Activated naive CD8-positive, alpha-beta T cell treated with anti-CD3 and anti-CD28 coated beads, Interleukin-2, amount 10 ng/mL, durations not matched to agents 7 days and 5 days (primary cell): ENCODE results near the gene BANF2. TPM values are rescaled to one million over a fixed set of nuclear protein-coding genes. Genes with fewer than 3 reads are reported as not detected.

Source experiments
- ATAC-seq: fragments of 150-1000 bp; cut with Tn5 transposase; one replicate; pipeline ENCODE4 v1.10.0; 2021; ENCODE audit warnings: low read depth, moderate library complexity
- POLR2A ChIA-PET: fragments of 350-600 bp; sonication (Branson Sonifier 250); formaldehyde crosslinking; loops from one replicate; lab custom pipeline; 2021; ENCODE audit warnings: antibody characterized with exemption; lab: Charles Lee
- DNase-seq: peaks from one replicate; pipeline ENCODE4 v3.0.0; 2021
- H3K27ac Mint-ChIP-seq: one replicate; pipeline ENCODE4 v1.8.0; 2022; ENCODE audit warnings: mild to moderate bottlenecking, mixed read lengths
- H3K27me3 Mint-ChIP-seq: one replicate; pipeline ENCODE4 v1.8.0; 2022; ENCODE audit warnings: mild to moderate bottlenecking, moderate library complexity, mixed read lengths
- H3K36me3 Mint-ChIP-seq: one replicate; pipeline ENCODE4 v1.8.0; 2021; ENCODE audit warnings: mild to moderate bottlenecking, mixed read lengths
- H3K4me1 Mint-ChIP-seq: one replicate; pipeline ENCODE4 v1.8.0; 2021; ENCODE audit warnings: mixed read lengths
- H3K4me3 Mint-ChIP-seq: one replicate; pipeline ENCODE4 v1.8.0; 2022; ENCODE audit warnings: mild to moderate bottlenecking, moderate library complexity, mixed read lengths
- H3K9me3 Mint-ChIP-seq: one replicate; pipeline ENCODE4 v1.8.0; 2021; ENCODE audit warnings: mixed read lengths
- total RNA-seq, 2 experiments: library from RNA; stranded (reverse); gene quantifications; one replicate each; pipeline ENCODE4 v1.2.3, GENCODE V29; 2021

The BANF2 gene
- total RNA-seq, 2 experiments from 2014 or later, result not detected

- Mint-ChIP-seq H3K36me3 (no peaks in the 10 kb centered on the region), H3K9me3 (no peaks in the 10 kb centered on the region), H3K27me3 (peaks cover 5% of the 10 kb centered on the region), H3K4me1 (no peaks in the 10 kb centered on the region), H3K4me3 (no peak overlapping the region), H3K27ac (no peak overlapping the region)
- POLR2A ChIA-PET, result no interaction called here
- no peak for DNase-seq
- ATAC-seq, result no peak
These were observed 12.4 kb downstream of the BANF2 start for GRCh38 chr20:17712201-17712600.

GRCh38 chr20:17712708-17713107 is 12.9 kb downstream of the BANF2 start:
- peak overlapping the region; percentile 17 for H3K27ac Mint-ChIP-seq
- H3K4me1 Mint-ChIP-seq, result no peaks in the 10 kb centered on the region
- H3K4me3 Mint-ChIP-seq, result no peak overlapping the region
- no peaks in the 10 kb centered on the region for H3K9me3 Mint-ChIP-seq
- no peaks in the 10 kb centered on the region for H3K36me3 Mint-ChIP-seq
- POLR2A ChIA-PET, result no interaction called here
- H3K27me3 Mint-ChIP-seq, result peaks cover 5% of the 10 kb centered on the region
- ATAC-seq (no peak), DNase-seq (no peak)

- Mint-ChIP-seq H3K36me3 (no peaks in the 10 kb centered on the region), H3K27ac (no peak overlapping the region), H3K4me1 (no peaks in the 10 kb centered on the region), H3K9me3 (no peaks in the 10 kb centered on the region), H3K27me3 (peaks cover 13% of the 10 kb centered on the region), H3K4me3 (no peak overlapping the region)
- POLR2A ChIA-PET, result no interaction called here
- DNase-seq (no peak), ATAC-seq (no peak)
These were observed 14.8 kb downstream of the BANF2 start for GRCh38 chr20:17714597-17714996.

GRCh38 chr20:17715075-17715474 is 15.3 kb downstream of the BANF2 start:
- Mint-ChIP-seq H3K9me3 (no peaks in the 10 kb centered on the region), H3K4me3 (no peak overlapping the region), H3K27me3 (peaks cover 13% of the 10 kb centered on the region), H3K27ac (no peak overlapping the region), H3K4me1 (no peaks in the 10 kb centered on the region), H3K36me3 (no peaks in the 10 kb centered on the region)
- DNase-seq, result no peak
- no peak for ATAC-seq
- POLR2A ChIA-PET, result no interaction called here

- DNase-seq, result no peak
- POLR2A ChIA-PET, result no interaction called here
- Mint-ChIP-seq H3K27ac (no peak overlapping the region), H3K27me3 (peaks cover 13% of the 10 kb centered on the region), H3K4me1 (no peaks in the 10 kb centered on the region), H3K4me3 (no peak overlapping the region), H3K36me3 (no peaks in the 10 kb centered on the region), H3K9me3 (no peaks in the 10 kb centered on the region)
- ATAC-seq, result no peak
These were observed 16.6 kb downstream of the BANF2 start for GRCh38 chr20:17716331-17716730.

- H3K36me3 Mint-ChIP-seq, result no peaks in the 10 kb centered on the region
- POLR2A ChIA-PET, result no interaction called here
- no peak overlapping the region for H3K27ac Mint-ChIP-seq
- ATAC-seq, result no peak
- H3K27me3 Mint-ChIP-seq, result peaks cover 15% of the 10 kb centered on the region
- no peaks in the 10 kb centered on the region for H3K4me1 Mint-ChIP-seq
- H3K9me3 Mint-ChIP-seq, result no peaks in the 10 kb centered on the region
- H3K4me3 Mint-ChIP-seq, result no peak overlapping the region
- no peak for DNase-seq
These were observed 21.0 kb downstream of the BANF2 start for GRCh38 chr20:17720755-17721154.

GRCh38 chr20:17721802-17722486 is 22.2 kb downstream of the BANF2 start:
- peaks cover 14% of the 10 kb centered on the region for H3K27me3 Mint-ChIP-seq

GRCh38 chr20:17722493-17723300 is 22.9 kb downstream of the BANF2 start:
- Mint-ChIP-seq H3K9me3 (no peaks in the 10 kb centered on the region), H3K36me3 (no peaks in the 10 kb centered on the region), H3K27me3 (peaks cover 13% of the 10 kb centered on the region), H3K4me3 (no peak overlapping the region), H3K27ac (no peak overlapping the region), H3K4me1 (no peaks in the 10 kb centered on the region)
- ATAC-seq (no peak), DNase-seq (no peak)
- POLR2A ChIA-PET, result no interaction called here

More at GRCh38 chr20:17721802-17722486, 22.2 kb downstream of the BANF2 start:
- no peak for ATAC-seq
- no peak overlapping the region for H3K27ac Mint-ChIP-seq
- no peaks in the 10 kb centered on the region for H3K36me3 Mint-ChIP-seq
- POLR2A ChIA-PET, result no interaction called here
- H3K9me3 Mint-ChIP-seq, result no peaks in the 10 kb centered on the region
- H3K4me3 Mint-ChIP-seq, result no peak overlapping the region
- H3K4me1 Mint-ChIP-seq, result no peaks in the 10 kb centered on the region
- no peak for DNase-seq

GRCh38 chr20:17723301-17723691 is 23.5 kb downstream of the BANF2 start:
- H3K27me3 Mint-ChIP-seq, result peaks cover 13% of the 10 kb centered on the region
- H3K4me3 Mint-ChIP-seq, result no peak overlapping the region
- POLR2A ChIA-PET, result no interaction called here
- H3K27ac Mint-ChIP-seq, result no peak overlapping the region
- ATAC-seq (no peak), DNase-seq (no peak)
- H3K4me1 Mint-ChIP-seq, result no peaks in the 10 kb centered on the region
- no peaks in the 10 kb centered on the region for H3K9me3 Mint-ChIP-seq
- H3K36me3 Mint-ChIP-seq, result no peaks in the 10 kb centered on the region

- ATAC-seq, result no peak
- no peak for DNase-seq
- Mint-ChIP-seq H3K9me3 (no peaks in the 10 kb centered on the region), H3K36me3 (no peaks in the 10 kb centered on the region), H3K4me1 (no peaks in the 10 kb centered on the region), H3K27me3 (peaks cover 5% of the 10 kb centered on the region), H3K27ac (no peak overlapping the region), H3K4me3 (no peak overlapping the region)
- POLR2A ChIA-PET, result no interaction called here
These were observed 25.5 kb downstream of the BANF2 start for GRCh38 chr20:17725094-17725835.

- no peak for DNase-seq
- H3K4me3 Mint-ChIP-seq, result no peak overlapping the region
- peaks cover 12% of the 10 kb centered on the region for H3K27me3 Mint-ChIP-seq
- H3K4me1 Mint-ChIP-seq, result no peaks in the 10 kb centered on the region
- H3K36me3 Mint-ChIP-seq, result no peaks in the 10 kb centered on the region
- H3K27ac Mint-ChIP-seq, result no peak overlapping the region
- POLR2A ChIA-PET, result no interaction called here
- H3K9me3 Mint-ChIP-seq, result no peaks in the 10 kb centered on the region
- no peak for ATAC-seq
These were observed 27.1 kb downstream of the BANF2 start for GRCh38 chr20:17726902-17727301.

GRCh38 chr20:17727351-17727750 is 27.6 kb downstream of the BANF2 start:
- Mint-ChIP-seq H3K4me3 (no peak overlapping the region), H3K4me1 (no peaks in the 10 kb centered on the region), H3K27me3 (peaks cover 12% of the 10 kb centered on the region), H3K36me3 (no peaks in the 10 kb centered on the region), H3K27ac (no peak overlapping the region), H3K9me3 (no peaks in the 10 kb centered on the region)
- DNase-seq (no peak), ATAC-seq (no peak)
- POLR2A ChIA-PET, result no interaction called here

GRCh38 chr20:17728074-17728473 is 28.3 kb downstream of the BANF2 start:
- DNase-seq (no peak), ATAC-seq (no peak)
- Mint-ChIP-seq H3K4me1 (no peaks in the 10 kb centered on the region), H3K36me3 (no peaks in the 10 kb centered on the region), H3K9me3 (no peaks in the 10 kb centered on the region), H3K4me3 (no peak overlapping the region), H3K27ac (no peak overlapping the region), H3K27me3 (peaks cover 12% of the 10 kb centered on the region)
- POLR2A ChIA-PET, result no interaction called here
